ENCODE measurements around the gene FSD1. TPM values are rescaled to one million over a fixed set of nuclear protein-coding genes. Genes with fewer than 3 reads are reported as not detected.

FSD1 gene
- total RNA-seq, 1 donor from 2014 or later, result 48.3 TPM

DNA sequence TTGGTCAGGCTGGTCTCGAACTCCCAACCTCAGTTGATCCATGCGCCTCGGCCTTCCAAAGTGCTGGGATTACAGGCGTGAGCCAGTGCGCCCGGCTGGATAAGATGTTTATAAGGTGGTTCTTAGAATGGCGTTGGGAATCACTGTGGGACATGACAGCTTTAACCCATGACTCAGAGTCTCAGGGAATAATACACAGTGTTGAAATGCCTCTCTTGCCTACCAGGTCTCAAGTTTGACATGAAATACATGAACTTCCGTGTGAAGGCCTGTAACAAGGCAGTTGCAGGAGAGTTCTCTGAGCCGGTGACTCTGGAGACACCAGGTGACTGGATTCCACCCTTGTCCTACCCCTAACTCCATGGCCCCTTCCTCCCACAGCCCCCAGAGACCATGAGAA lies 12.6 kb downstream of the FSD1 start:
- Histone ChIP-seq H2AFZ (replicated peaks) (no peak overlapping the region), H3K9ac (no peak overlapping the region), H3K4me1 (no peaks in the 10 kb centered on the region), H3K27me3 (no peaks in the 10 kb centered on the region), H3K4me3 (no peak overlapping the region), H3K4me2 (no peak overlapping the region), H3K36me3 (no peaks in the 10 kb centered on the region), H3K79me2 (ENCODE audit: low read depth) (no peaks in the 10 kb centered on the region), H3K9me3 (ENCODE audit: low read depth) (no peaks in the 10 kb centered on the region), H3F3A (ENCODE audit: low read depth) (no peaks in the 10 kb centered on the region), H3K27ac (no peak overlapping the region), H4K20me1 (ENCODE audit: low read depth) (no peaks in the 10 kb centered on the region)
- peaks cover 19% of the 10 kb centered on the region for H3K9me3 Mint-ChIP-seq
- H3K27me3 Mint-ChIP-seq (ENCODE audit: insufficient read depth, low read depth), result peaks cover 10% of the 10 kb centered on the region
- no peak for DNase-seq (ENCODE audit: low spot score)
- H3K36me3 Mint-ChIP-seq, result peaks cover 33% of the 10 kb centered on the region
- TF ChIP-seq EZH2 (IDR thresholded peaks at IDR 0.05), result no peak
- TF ChIP-seq, protein P1, sequence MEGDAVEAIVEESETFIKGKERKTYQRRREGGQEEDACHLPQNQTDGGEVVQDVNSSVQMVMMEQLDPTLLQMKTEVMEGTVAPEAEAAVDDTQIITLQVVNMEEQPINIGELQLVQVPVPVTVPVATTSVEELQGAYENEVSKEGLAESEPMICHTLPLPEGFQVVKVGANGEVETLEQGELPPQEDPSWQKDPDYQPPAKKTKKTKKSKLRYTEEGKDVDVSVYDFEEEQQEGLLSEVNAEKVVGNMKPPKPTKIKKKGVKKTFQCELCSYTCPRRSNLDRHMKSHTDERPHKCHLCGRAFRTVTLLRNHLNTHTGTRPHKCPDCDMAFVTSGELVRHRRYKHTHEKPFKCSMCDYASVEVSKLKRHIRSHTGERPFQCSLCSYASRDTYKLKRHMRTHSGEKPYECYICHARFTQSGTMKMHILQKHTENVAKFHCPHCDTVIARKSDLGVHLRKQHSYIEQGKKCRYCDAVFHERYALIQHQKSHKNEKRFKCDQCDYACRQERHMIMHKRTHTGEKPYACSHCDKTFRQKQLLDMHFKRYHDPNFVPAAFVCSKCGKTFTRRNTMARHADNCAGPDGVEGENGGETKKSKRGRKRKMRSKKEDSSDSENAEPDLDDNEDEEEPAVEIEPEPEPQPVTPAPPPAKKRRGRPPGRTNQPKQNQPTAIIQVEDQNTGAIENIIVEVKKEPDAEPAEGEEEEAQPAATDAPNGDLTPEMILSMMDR (IDR thresholded peaks at IDR 0.05), result no peak
- no peak for TF ChIP-seq EZH2phosphoT487 (IDR thresholded peaks at IDR 0.05)
- no peaks in the 10 kb centered on the region for H3K4me1 Mint-ChIP-seq
- H3K4me3 Mint-ChIP-seq, result no peak overlapping the region
- no peak overlapping the region for H3K27ac Mint-ChIP-seq

DNA sequence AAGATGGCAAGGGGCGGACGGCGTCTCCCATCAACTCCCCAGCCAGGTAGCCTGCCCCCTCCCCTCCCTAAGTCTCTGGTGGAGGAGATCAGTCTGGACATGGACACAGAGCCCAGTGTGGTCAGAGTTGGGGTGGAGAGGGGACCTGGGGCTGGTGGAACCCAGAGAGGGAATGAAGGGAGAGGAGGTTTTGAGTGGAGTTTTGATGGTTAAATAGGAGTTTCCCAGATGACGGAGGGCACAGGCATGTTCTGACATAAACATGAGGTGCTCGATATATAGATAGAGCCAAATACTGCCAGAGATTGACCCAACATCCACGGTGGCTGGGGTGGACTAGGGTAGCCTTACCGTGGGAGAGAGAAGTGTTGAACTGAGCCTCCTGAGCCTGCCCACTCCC lies 14.1 kb downstream of the FSD1 start:
- no peaks in the 10 kb centered on the region for H3K36me3 ChIP-seq

DNA sequence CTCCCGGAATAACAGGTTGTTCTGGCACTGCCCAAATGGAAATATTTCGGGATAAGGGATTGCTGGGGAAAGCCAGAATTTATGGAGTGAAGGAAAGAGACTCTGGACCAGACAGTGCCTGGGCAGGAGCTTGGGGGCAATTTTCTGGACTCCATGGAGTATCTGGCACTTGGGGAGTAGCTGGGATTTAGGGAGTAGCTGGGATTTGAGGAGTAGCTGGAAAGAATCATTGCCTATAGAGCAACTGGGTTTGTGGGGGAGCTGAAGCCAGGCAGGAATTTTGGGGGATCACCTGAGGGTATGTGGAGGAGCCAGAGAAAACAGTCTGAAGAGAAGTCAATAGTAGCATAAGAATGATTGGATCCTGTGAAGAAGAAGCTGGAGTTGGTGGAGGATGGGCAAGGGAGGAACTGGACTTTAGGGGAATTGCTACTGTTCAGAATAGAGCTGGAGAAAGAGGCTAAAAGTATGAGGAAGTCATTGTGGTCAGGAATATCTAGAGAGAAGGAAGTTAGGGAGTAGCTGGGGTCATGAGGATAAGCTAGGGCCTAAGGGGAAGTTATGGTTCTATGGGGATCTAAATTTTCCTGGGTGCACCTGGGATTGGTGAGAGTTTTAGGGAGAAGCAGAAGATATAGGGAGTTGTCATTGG lies 14.8 kb downstream of the FSD1 start:
- H3K9ac ChIP-seq, result no peak overlapping the region
- H3K4me3 ChIP-seq, result no peak overlapping the region
- H3K79me2 ChIP-seq (ENCODE audit: low read depth), result no peaks in the 10 kb centered on the region
- H3K36me3 Mint-ChIP-seq, result peaks cover 34% of the 10 kb centered on the region
- no peaks in the 10 kb centered on the region for H3K9me3 ChIP-seq (ENCODE audit: low read depth)
- H3K27ac ChIP-seq, result no peak overlapping the region
- no peak overlapping the region for H3K4me3 Mint-ChIP-seq
- H3K27me3 Mint-ChIP-seq (ENCODE audit: insufficient read depth, low read depth), result peaks cover 11% of the 10 kb centered on the region
- no peaks in the 10 kb centered on the region for H3K36me3 ChIP-seq
- no peak overlapping the region for H3K27ac Mint-ChIP-seq
- H3F3A ChIP-seq (ENCODE audit: low read depth), result no peaks in the 10 kb centered on the region
- peaks cover 19% of the 10 kb centered on the region for H3K9me3 Mint-ChIP-seq
- no peaks in the 10 kb centered on the region for H4K20me1 ChIP-seq (ENCODE audit: low read depth)
- no peaks in the 10 kb centered on the region for H3K27me3 ChIP-seq
- no peaks in the 10 kb centered on the region for H3K4me1 Mint-ChIP-seq
- TF ChIP-seq EZH2 (IDR thresholded peaks at IDR 0.05) (no peak), EZH2phosphoT487 (IDR thresholded peaks at IDR 0.05) (no peak)
- TF ChIP-seq, protein P1 (IDR thresholded peaks at IDR 0.05), result no peak
- no peak overlapping the region for H3K4me2 ChIP-seq
- H3K4me1 ChIP-seq, result no peaks in the 10 kb centered on the region
- H2AFZ ChIP-seq (replicated peaks), result no peak overlapping the region
- no peak for DNase-seq (ENCODE audit: low spot score)

More for the DNA sequence above, 14.1 kb downstream of the FSD1 start:
- H3K27me3 Mint-ChIP-seq (ENCODE audit: insufficient read depth, low read depth), result peaks cover 10% of the 10 kb centered on the region
- H3K9ac ChIP-seq, result no peak overlapping the region
- H3K4me3 Mint-ChIP-seq, result no peak overlapping the region
- no peak overlapping the region for H2AFZ ChIP-seq (replicated peaks)
- H3K27ac ChIP-seq, result no peak overlapping the region
- H3K4me3 ChIP-seq, result no peak overlapping the region
- H4K20me1 ChIP-seq (ENCODE audit: low read depth), result no peaks in the 10 kb centered on the region
- no peaks in the 10 kb centered on the region for H3F3A ChIP-seq (ENCODE audit: low read depth)
- no peak overlapping the region for H3K4me2 ChIP-seq
- peaks cover 33% of the 10 kb centered on the region for H3K36me3 Mint-ChIP-seq
- peaks cover 19% of the 10 kb centered on the region for H3K9me3 Mint-ChIP-seq
- no peaks in the 10 kb centered on the region for H3K4me1 ChIP-seq
- H3K9me3 ChIP-seq (ENCODE audit: low read depth), result no peaks in the 10 kb centered on the region
- H3K27ac Mint-ChIP-seq, result no peak overlapping the region
- no peaks in the 10 kb centered on the region for H3K4me1 Mint-ChIP-seq
- TF ChIP-seq EZH2phosphoT487 (IDR thresholded peaks at IDR 0.05) (no peak), EZH2 (IDR thresholded peaks at IDR 0.05) (no peak)
- TF ChIP-seq, protein P1 (IDR thresholded peaks at IDR 0.05), result no peak
- no peaks in the 10 kb centered on the region for H3K27me3 ChIP-seq
- H3K79me2 ChIP-seq (ENCODE audit: low read depth), result no peaks in the 10 kb centered on the region
- no peak for DNase-seq (ENCODE audit: low spot score)
